Ectodermal cell (in vitro differentiated cells): ENCODE measurements around the gene WDR70.
"Not testable (repeated sequence)": the region's sequence is repeated elsewhere in the genome, so short reads cannot be mapped to it uniquely, and the experiment has no call there.

ENCODE experiments used
- H3K27ac ChIP-seq: 2 replicates; pipeline ENCODE4 v1.7.0; 2013; ENCODE audit warnings: mild to moderate bottlenecking, low read depth, low read length; ENCODE audit not compliant: insufficient read depth, poor library complexity, severe bottlenecking
- H3K27me3 ChIP-seq: 2 replicates; pipeline ENCODE4 v1.7.0; 2013; ENCODE audit warnings: mild to moderate bottlenecking, low read length; ENCODE audit not compliant: insufficient read depth, control insufficient read depth, poor library complexity, severe bottlenecking
- H3K36me3 ChIP-seq: one replicate; pipeline ENCODE4 v1.7.0; 2013; ENCODE audit warnings: low read length; ENCODE audit not compliant: control insufficient read depth, insufficient read depth
- H3K4me1 ChIP-seq: one replicate; pipeline ENCODE4 v1.7.0; 2013; ENCODE audit warnings: low read length; ENCODE audit not compliant: control insufficient read depth, insufficient read depth
- H3K4me3 ChIP-seq: 2 replicates; pipeline ENCODE4 v1.7.0; 2013; ENCODE audit warnings: low read depth, low read length, control low read depth; ENCODE audit not compliant: insufficient read depth
- H3K9me3 ChIP-seq: 2 replicates; pipeline ENCODE4 v1.7.0; 2013; ENCODE audit warnings: mild to moderate bottlenecking, low read length, moderate library complexity; ENCODE audit not compliant: control insufficient read depth
- WGBS, 2 experiments: methylation state at CpG; one replicate each; pipeline ENCODE4 v1.1.7; 2013; ENCODE audit warnings: missing lambda C conversion rate in 2 of 2; 5-methylcytosine and 5-hydroxymethylcytosine counted together

The WDR70 gene

DNA sequence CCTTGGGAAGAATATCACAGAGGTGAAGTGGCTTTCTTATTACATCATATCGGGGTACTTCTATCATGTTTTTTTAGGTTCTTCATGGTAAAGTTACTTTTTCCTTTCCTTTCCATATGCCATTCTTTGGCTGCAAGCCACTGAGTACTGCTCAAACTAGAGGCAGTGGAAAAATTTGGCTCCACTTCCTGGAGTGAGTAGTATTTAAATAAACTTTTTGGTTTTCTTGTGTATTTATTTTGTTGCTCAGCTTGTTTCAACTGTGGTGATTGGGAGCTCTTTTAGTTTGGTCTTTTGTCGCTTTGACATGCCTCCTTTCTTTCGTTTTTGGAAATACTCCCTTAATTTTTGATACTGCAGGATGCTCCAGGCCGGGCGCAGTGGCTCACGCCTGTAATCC lies 69.8 kb downstream of the WDR70 start:
- H3K27me3 ChIP-seq = no peaks in the 10 kb centered on the region
- H3K27ac ChIP-seq = no peak overlapping the region
- no peaks in the 10 kb centered on the region for H3K9me3 ChIP-seq
- H3K4me1 ChIP-seq = no peaks in the 10 kb centered on the region
- H3K36me3 ChIP-seq = no peaks in the 10 kb centered on the region
- WGBS, 2 experiments = 88 to 92% methylated on average over 5 to 6 of the region's 6 CpGs
- H3K4me3 ChIP-seq = no peak overlapping the region

DNA sequence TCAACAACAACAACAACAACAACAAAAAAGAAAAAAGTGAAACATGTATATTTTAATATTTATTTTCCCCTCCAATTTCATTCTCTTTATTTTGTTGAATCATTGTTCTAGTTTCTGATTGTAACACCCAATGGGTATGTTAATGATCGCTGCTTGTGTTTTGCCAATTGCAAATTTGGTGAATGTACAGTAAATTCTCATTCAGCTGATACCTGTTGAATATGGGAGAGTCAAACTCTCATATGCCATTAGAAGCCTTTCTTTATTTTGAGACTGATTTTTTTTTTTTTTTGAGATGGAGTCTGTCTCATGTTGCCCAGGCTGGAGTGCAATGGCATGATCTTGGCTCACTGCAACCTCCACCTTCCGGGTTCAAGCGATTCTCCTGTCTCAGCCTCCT lies 72.9 kb downstream of the WDR70 start:
- 94 to 97% methylated on average over 3 of the region's 3 CpGs for WGBS, 2 experiments

DNA sequence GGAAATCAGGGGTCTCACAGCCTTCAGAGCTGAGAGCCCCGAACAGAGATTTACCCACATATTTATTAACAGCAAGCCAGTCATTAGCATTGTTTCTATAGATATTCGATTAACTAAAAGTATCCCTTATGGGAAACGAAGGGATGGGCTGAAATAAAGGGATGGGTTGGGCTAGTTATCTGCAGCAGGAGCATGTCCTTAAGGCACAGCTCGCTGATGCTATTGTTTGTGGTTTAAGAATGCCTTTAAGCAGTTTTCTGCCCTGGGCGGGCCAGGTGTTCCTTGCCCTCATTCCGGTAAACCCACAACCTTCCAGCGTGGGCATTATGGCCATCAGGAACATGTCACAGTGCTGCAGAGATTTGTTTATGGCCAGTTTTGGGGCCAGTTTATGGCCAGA lies 74.1 kb downstream of the WDR70 start:
- not testable (repeated sequence) for H3K4me1 ChIP-seq, H3K36me3 ChIP-seq, H3K27ac ChIP-seq, H3K4me3 ChIP-seq, H3K27me3 ChIP-seq, H3K9me3 ChIP-seq
- WGBS, 2 experiments = 89 to 95% methylated on average over 6 of the region's 7 CpGs

More for the DNA sequence above, 72.9 kb downstream of the WDR70 start:
- H3K4me3 ChIP-seq, H3K9me3 ChIP-seq, H3K36me3 ChIP-seq, H3K4me1 ChIP-seq, H3K27ac ChIP-seq, H3K27me3 ChIP-seq: not testable (repeated sequence)

DNA sequence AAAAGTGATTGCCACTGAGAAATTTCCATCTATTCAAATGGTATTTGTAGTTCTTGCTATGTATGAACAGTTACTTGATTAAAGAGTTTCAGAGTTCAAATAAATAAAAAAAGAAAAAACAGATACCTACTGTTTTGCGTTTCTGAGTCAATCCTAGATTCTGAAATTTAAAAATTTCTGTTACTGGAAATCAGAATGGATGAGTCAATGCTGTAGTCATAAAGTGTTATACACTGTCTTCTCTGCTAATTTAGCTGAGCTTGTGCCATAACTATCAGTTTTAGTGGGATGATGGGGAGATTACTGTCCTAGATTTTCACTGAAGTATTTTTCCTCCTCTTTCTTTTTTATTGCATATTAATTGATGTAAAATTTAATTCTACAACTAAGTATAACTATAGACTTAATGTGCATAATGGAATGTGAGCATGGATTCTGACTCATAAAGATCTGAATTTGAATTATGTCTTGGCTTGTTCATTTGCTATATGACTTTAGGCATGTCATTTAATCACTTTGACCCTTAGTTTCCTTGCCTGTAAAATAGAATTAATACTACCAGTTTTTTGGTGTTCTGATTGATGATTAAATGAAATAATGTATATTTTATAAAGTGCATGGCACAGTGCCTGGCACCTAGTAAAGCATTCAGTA lies 75.4 kb downstream of the WDR70 start:
- not testable (repeated sequence) for H3K27me3 ChIP-seq, H3K4me3 ChIP-seq, H3K36me3 ChIP-seq, H3K27ac ChIP-seq, H3K4me1 ChIP-seq, H3K9me3 ChIP-seq
- WGBS, 2 experiments = 93 to 100% methylated on average over 1 of the region's 1 CpG

DNA sequence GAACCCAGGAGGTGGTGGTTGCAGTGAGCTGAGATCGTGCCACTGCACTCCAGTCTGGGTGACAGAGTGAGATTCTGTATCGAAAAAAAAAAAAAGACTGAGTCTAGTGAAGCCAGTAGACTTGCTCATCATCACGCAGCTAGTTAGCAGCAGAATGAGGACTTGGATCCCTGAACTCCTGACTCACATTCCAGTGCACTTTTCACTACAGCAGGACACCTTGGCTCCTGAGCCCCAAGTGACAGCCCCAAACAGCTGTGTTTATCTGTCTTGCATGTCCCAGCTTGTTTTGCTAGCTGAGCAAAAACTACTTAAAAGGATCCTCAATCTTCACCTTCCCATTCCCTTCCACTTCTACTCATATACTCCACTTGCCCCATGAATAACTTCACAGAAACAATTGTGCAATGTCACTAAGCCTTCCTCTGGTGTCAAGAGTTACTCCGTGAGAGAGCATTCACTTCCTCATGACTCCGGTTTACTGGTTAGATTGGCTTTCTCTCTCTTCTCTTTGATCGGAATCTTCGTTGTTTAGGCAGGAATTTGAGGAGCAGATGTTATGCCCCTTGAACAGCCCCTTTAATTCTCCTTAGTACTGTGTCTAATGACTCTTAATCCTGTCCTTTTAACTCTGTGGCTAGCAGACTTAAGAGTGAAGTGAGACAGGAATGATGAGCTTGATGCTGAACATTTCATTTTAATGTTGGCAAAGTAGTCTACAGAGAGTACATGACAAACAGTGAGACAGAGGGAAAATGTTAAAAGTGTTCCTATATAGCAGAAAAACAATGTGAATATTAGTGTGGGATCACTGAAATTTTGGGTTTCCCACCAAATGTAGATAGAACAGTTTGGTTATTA lies 84.3 kb downstream of the WDR70 start:
- not testable (repeated sequence) for H3K9me3 ChIP-seq, H3K4me1 ChIP-seq, H3K36me3 ChIP-seq, H3K27ac ChIP-seq, H3K27me3 ChIP-seq, H3K4me3 ChIP-seq
- 74 to 92% methylated on average over 7 of the region's 7 CpGs for WGBS, 2 experiments

DNA sequence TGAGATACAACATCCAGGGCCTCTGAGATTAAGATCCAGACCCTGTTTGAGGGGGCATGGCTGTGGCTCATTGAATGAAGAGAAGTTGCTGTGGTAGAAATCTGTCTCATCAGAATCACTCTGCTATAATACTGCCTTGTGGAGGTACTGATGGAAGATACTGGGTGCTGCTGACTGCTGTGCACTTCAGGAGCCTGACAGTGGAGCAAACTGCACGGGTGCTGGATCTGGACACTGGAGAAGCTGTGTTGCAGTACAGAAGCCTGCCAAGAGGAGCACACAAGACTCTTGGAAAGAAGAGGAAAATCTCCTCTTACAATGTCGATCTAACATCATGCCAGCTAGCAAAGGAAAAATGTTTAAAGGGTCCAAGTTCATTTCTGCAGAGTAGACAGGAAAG lies 85.5 kb downstream of the WDR70 start:
- not testable (repeated sequence) for H3K4me3 ChIP-seq, H3K27me3 ChIP-seq, H3K4me1 ChIP-seq, H3K9me3 ChIP-seq, H3K27ac ChIP-seq, H3K36me3 ChIP-seq
- 94 to 98% methylated on average over 2 of the region's 2 CpGs for WGBS, 2 experiments

DNA sequence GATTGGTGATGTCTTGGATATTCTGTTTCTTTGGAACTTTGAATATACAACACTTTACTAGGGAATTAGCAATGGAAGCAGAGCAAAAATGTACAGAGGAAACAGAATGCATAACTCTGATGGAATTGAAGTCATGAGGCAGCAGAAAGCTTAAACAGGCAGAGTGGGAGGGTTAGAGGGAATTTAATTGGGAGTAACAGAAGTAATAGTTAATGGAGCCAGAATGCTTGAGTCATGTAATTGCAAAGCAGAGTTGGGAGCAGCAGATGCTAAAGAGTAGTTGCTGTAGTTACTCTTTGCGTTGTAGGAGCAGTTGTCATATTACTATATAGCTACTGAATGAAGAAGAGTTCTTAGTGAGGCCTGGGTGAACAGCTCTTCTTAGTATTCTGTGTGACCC lies 90.3 kb downstream of the WDR70 start:
- no CpG with 5 or more reads among the region's 1 CpG for WGBS, 2 experiments
- H3K4me1 ChIP-seq, H3K4me3 ChIP-seq, H3K27me3 ChIP-seq, H3K36me3 ChIP-seq, H3K27ac ChIP-seq, H3K9me3 ChIP-seq: not testable (repeated sequence)

DNA sequence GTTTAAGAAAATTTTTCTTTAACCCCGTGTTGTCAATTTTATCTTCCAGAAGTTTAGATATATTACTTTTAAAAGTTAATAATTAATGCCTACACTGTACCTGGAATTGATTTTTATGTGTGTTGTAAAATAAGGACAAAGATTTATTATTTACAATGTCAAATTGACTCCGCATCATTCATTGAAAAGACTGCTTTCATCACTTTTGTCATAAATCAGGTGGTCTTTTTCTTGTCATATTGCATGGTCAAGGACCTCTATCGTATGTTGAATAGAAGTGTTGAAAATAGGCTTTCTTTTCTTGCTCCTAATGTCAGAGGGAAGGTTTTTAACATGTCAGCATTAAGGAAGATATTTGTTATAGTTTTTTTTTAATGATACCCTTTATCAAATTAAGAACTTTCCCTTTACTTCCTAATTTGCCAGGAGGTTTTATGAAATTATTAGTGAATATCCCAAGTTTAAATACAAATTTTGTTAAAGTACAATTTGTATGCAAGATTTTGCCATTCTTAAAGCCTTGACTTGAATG lies 92.6 kb downstream of the WDR70 start:
- Histone ChIP-seq H3K4me3 (no peak overlapping the region), H3K9me3 (no peaks in the 10 kb centered on the region), H3K36me3 (no peaks in the 10 kb centered on the region), H3K27ac (no peak overlapping the region), H3K27me3 (no peaks in the 10 kb centered on the region), H3K4me1 (no peaks in the 10 kb centered on the region)
- 50 to 85% methylated on average over 1 to 2 of the region's 3 CpGs for WGBS, 2 experiments

DNA sequence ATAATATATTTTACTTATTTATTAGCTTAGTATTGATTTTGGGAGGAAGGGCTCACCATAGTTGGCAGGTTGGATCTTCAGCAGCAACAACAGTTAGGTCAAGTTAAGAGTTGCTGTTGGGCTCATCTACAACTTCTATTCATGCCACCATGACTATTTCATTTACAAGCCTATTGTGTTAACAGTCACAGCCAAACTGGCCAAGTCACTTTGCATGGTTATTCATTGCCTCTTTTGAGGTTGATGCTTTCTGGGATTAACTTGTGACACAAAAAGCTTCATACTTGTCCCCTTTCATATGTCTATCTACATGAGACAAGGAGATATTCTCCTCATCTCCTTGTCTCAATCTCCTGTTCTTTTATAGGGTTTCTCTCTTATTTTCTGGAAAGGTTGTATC lies 98.3 kb downstream of the WDR70 start:
- H3K27me3 ChIP-seq = no peaks in the 10 kb centered on the region
- peaks cover 20% of the 10 kb centered on the region for H3K36me3 ChIP-seq
- H3K4me3 ChIP-seq = no peak overlapping the region
- no peaks in the 10 kb centered on the region for H3K4me1 ChIP-seq
- H3K9me3 ChIP-seq = no peaks in the 10 kb centered on the region
- no peak overlapping the region for H3K27ac ChIP-seq

DNA sequence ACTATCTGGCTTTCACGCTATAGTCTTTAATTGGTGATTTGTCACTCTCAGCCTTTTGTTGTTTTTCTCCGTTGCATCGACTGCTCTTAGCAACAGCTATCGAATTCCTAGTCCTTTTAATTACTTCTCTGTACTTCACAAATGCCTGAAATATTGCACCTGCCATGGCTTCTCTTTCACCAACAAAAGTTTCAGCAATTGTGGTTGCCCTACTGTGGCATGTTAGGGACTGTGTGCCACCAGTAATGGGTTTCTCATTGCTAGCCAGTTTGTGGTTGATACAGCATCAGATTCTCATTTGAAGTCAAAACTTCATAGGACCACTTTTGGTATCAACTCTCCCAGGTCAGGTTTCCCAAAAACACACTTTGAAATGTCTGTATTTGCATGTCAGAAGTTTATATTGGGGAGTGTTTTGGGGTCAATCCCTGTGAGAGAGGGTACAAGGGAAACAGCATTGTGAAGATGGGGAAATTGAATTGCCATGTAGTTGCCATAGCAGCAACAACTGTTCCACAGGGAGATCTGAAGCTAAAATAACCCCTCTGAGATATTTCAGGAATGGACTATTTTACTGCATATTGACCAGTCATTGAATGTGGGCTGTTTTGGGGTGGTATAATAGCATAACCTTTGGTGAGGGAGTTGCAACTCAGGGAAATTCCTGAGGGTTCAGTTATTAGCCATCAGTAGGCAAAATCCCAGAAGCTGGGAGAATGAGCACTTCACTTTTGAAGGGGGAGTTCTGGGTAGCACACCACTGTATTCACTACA lies 99.2 kb downstream of the WDR70 start:
- peaks cover 20% of the 10 kb centered on the region for H3K36me3 ChIP-seq
- no peak overlapping the region for H3K4me3 ChIP-seq
- no peak overlapping the region for H3K27ac ChIP-seq
- H3K4me1 ChIP-seq = no peaks in the 10 kb centered on the region
- no peaks in the 10 kb centered on the region for H3K27me3 ChIP-seq
- no peaks in the 10 kb centered on the region for H3K9me3 ChIP-seq
- WGBS, 2 experiments = 70 to 73% methylated on average over 4 of the region's 4 CpGs
